Common myeloid progenitor, CD34-positive (primary cell): ENCODE measurements around the gene RER1.

Source experiments
- CTCF ChIA-PET: fragments of 350-600 bp; sonication (Branson Sonifier 250); formaldehyde crosslinking; loops from one replicate; lab custom pipeline; 2021; ENCODE audit warnings: antibody characterized with exemption; lab: Charles Lee
- POLR2A ChIA-PET: fragments of 350-600 bp; sonication (Branson Sonifier 250); formaldehyde crosslinking; loops from one replicate; lab custom pipeline; 2021; ENCODE audit warnings: antibody characterized with exemption; lab: Charles Lee
- DNase-seq, 3 donors: peaks; one replicate each; pipeline versions ENCODE4 v3.0.0 to v3.0.0-alpha.2; 2013
- H3K27ac ChIP-seq, 2 experiments: 1 replicate in 1 of 2; 2 replicates in 1 of 2; pipeline ENCODE4 v1.7.0; 2013; ENCODE audit warnings: inconsistent platforms in 2 of 2, low read length in 2 of 2, mild to moderate bottlenecking in 2 of 2, low read depth in 1 of 2, moderate library complexity in 1 of 2; ENCODE audit not compliant: severe bottlenecking in 2 of 2, insufficient read depth in 1 of 2, poor library complexity in 1 of 2
- H3K27me3 ChIP-seq, 5 experiments: replicated peaks in 2 of 5; 1 replicate in 3 of 5; 2 replicates in 2 of 5; pipeline versions ENCODE4 v1.6.1 to v1.7.0; 2013; ENCODE audit warnings: low read length in 4 of 5, mild to moderate bottlenecking in 2 of 5, moderate library complexity in 2 of 5, inconsistent platforms in 1 of 5; ENCODE audit not compliant: insufficient read depth in 5 of 5, control insufficient read depth in 4 of 5
- H3K36me3 ChIP-seq, 4 experiments: 1 replicate in 2 of 4; 2 replicates in 2 of 4; pipeline versions ENCODE4 v1.6.1 to v1.7.0; 2013; ENCODE audit warnings: low read length in 3 of 4, control low read depth in 1 of 4, mild to moderate bottlenecking in 1 of 4; ENCODE audit not compliant: control insufficient read depth in 4 of 4, insufficient read depth in 4 of 4
- H3K4me1 ChIP-seq, 4 experiments: 1 replicate in 3 of 4; 2 replicates in 1 of 4; pipeline versions ENCODE4 v1.6.1 to v1.7.1; 2013; ENCODE audit warnings: low read length in 3 of 4, mild to moderate bottlenecking in 3 of 4, control low read depth in 1 of 4, inconsistent platforms in 1 of 4, moderate library complexity in 1 of 4; ENCODE audit not compliant: control insufficient read depth in 4 of 4, insufficient read depth in 4 of 4; ENCODE audit errors: control extremely low read depth in 1 of 4
- H3K4me3 ChIP-seq, 7 experiments: 1 replicate in 4 of 7; 2 replicates in 3 of 7; pipeline versions ENCODE4 v1.5.1 to v1.7.0; 2013; ENCODE audit warnings: mild to moderate bottlenecking in 7 of 7, low read length in 6 of 7, moderate library complexity in 6 of 7, inconsistent platforms in 2 of 7, low read depth in 2 of 7, control low read depth in 1 of 7; ENCODE audit not compliant: insufficient read depth in 4 of 7, control insufficient read depth in 1 of 7; ENCODE audit errors: extremely low read depth in 1 of 7
- H3K9me3 ChIP-seq, 5 experiments: 1 replicate in 4 of 5; 2 replicates in 1 of 5; pipeline versions ENCODE4 v1.6.1 to v1.7.1; 2013; ENCODE audit warnings: low read length in 4 of 5, mild to moderate bottlenecking in 2 of 5, inconsistent platforms in 1 of 5, low read depth in 1 of 5, moderate library complexity in 1 of 5; ENCODE audit not compliant: control insufficient read depth in 4 of 5, insufficient read depth in 2 of 5; ENCODE audit errors: control extremely low read depth in 1 of 5
- WGBS: methylation state at CpG from one replicate; pipeline ENCODE4 v1.1.5; 2013; ENCODE audit not compliant: insufficient coverage; 5-methylcytosine and 5-hydroxymethylcytosine counted together

RER1 gene

DNA sequence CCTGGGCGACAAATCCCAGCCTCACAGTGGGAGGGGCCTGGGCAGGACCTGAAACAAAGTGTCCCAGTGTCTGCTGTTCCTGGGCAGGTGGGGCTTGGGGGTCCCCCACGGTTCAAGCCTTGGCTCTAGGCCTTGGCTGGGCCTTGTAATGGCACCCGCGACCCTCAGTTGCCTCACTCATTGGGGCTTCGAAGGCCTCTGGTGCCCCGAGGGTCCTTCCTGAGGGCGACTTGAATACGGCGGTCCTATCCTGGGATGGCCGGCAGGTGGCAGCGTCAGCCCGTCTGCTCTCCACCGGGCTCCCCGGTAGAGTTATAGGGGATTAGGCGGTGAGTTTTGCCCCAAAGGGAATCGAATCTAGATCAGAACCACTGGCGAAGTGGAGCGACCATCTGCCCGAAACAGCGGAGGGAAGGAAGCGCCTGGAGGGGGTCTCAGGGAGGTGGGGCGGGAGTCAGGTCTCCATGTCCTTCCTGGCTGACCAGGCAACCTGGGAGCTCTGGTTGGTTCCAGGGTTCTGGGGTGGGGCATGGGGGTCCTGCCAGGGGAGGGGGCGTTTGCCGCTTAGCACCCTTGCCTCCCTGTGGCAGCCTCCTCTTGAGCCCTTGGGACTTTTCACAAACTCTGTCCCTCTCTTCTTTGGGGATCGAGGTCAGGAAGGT is 22.8 kb downstream of the RER1 start:
- peak; percentile 68 to 79 (median 78) for DNase-seq
- under 1% methylated on average over 22 of the region's 25 CpGs for WGBS
- Histone ChIP-seq H3K27me3 (peaks cover 0 to 21% (median 0%) of the 10 kb centered on the region in 5 experiments), H3K9me3 (no peaks in the 10 kb centered on the region), H3K36me3 (peaks cover 0 to 11% (median 6%) of the 10 kb centered on the region in 4 experiments), H3K4me1 (peaks cover 0 to 51% (median 50%) of the 10 kb centered on the region in 4 experiments), H3K4me3 (peak overlapping the region in 3 of 7 experiments; percentile 10 to 84 (median 50)), H3K27ac (no peak overlapping the region)
- CTCF ChIA-PET, result interaction anchor here (1.3 to 4.0 kb wide), 4 partner anchors 20 to 141 kb away, joined by 4 to 28 read pairs (median 7); partner anchors contain the start of gene PANK4
- POLR2A ChIA-PET, result no interaction called here

DNA sequence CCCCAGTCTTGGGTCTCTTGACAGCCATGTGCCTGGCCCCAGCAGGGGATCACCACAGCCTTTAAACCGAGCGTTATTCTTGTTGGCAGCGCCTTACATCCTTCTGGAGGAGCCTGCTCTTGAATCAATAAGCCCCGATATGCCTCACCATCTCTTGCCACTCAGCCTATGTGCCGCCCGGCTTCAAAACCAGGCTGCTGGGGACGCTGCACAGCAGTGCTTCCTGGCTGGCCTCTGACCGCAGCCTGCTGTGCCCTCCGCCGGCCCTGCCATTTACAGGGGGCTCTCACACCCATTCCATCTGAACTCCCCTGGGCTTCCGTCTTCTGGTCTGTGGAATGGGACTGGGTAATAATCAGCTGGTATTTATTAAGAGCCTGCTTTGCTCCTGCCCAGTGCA is 23.7 kb downstream of the RER1 start:
- peaks cover 0 to 51% (median 50%) of the 10 kb centered on the region in 4 experiments for H3K4me1 ChIP-seq
- no peak overlapping the region for H3K27ac ChIP-seq
- H3K9me3 ChIP-seq, result no peaks in the 10 kb centered on the region
- ChIA-PET CTCF (interaction anchor here (0.8 to 4.0 kb wide), 7 partner anchors 15 to 140 kb away, joined by 3 to 28 read pairs (median 4); partner anchors contain the start of gene PANK4), POLR2A (no interaction called here)
- peaks cover 0 to 26% (median 0%) of the 10 kb centered on the region in 5 experiments for H3K27me3 ChIP-seq
- peaks cover 0 to 2% (median under 1%) of the 10 kb centered on the region in 4 experiments for H3K36me3 ChIP-seq
- WGBS, result 82% methylated on average over 7 of the region's 11 CpGs
- no peak for DNase-seq
- H3K4me3 ChIP-seq, result peak overlapping the region in 2 of 7 experiments; percentile 33 to 66

DNA sequence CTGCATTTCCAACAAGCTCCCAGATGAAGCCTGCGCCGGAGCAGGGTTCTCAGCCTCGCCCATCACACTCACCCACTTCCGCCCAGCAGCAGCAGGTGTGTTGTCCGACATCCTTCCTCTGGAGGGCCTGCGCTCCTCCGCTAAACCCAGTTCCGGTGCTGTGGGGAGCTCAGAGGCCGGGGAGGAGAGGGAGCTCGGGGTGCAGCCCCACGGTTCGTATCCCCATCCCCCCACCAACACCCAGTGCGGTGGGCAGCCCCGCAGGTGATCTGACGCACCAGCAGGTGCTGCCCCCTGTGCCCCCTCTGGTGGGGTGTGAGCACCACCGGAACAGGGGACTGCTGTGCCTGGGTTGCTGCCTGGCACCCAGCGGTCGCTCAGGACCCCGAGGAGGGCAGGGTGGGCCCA is 24.2 kb downstream of the RER1 start:
- POLR2A ChIA-PET, result no interaction called here
- Histone ChIP-seq H3K9me3 (no peaks in the 10 kb centered on the region), H3K36me3 (no peaks in the 10 kb centered on the region), H3K4me3 (peak overlapping the region in 3 of 7 experiments; percentile 19 to 66 (median 33)), H3K27ac (no peak overlapping the region), H3K27me3 (peaks cover 0 to 28% (median 0%) of the 10 kb centered on the region in 5 experiments), H3K4me1 (peaks cover 0 to 51% (median 50%) of the 10 kb centered on the region in 4 experiments)
- DNase-seq, result peak in 2 of 3 donors; percentile 20 to 36
- CTCF ChIA-PET, result interaction anchor here (0.8 to 4.0 kb wide), 7 partner anchors 14 to 139 kb away, joined by 3 to 28 read pairs (median 4); partner anchors contain the start of gene PANK4
- WGBS, result 37% methylated on average over 4 of the region's 19 CpGs

DNA sequence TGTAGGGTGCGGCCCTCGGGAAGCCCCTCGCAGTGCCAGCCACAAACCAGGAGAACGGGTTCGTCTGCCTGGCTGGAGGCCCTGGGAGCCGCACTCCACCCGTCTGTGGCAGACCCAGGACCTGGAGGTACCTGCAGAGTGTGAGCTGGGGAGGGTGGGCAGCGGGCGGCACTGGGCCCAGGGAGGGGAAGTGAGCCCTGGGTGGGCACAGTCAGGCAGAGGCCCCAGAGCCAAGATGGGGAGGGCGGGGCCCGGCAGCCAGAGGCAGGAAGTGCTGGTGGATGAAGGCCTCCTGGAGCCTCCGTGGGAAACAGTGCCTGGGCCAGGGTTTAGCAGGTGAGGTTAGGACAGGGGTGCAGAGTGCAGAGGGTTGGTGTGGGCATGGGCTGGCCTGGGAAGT is 24.8 kb downstream of the RER1 start:
- Histone ChIP-seq H3K4me3 (peak overlapping the region in 2 of 7 experiments; percentile 20 to 66), H3K27me3 (peaks cover 0 to 28% (median 0%) of the 10 kb centered on the region in 5 experiments), H3K4me1 (peaks cover 0 to 50% (median 49%) of the 10 kb centered on the region in 4 experiments), H3K27ac (no peak overlapping the region), H3K36me3 (no peaks in the 10 kb centered on the region), H3K9me3 (no peaks in the 10 kb centered on the region)
- peak in 2 of 3 donors; percentile 31 to 32 for DNase-seq
- ChIA-PET POLR2A (no interaction called here), CTCF (interaction anchor here (0.8 to 4.0 kb wide), 6 partner anchors 14 to 366 kb away, joined by 3 to 28 read pairs (median 5); no protein-coding TSS in a partner anchor)
- 20% methylated on average over 12 of the region's 12 CpGs for WGBS

DNA sequence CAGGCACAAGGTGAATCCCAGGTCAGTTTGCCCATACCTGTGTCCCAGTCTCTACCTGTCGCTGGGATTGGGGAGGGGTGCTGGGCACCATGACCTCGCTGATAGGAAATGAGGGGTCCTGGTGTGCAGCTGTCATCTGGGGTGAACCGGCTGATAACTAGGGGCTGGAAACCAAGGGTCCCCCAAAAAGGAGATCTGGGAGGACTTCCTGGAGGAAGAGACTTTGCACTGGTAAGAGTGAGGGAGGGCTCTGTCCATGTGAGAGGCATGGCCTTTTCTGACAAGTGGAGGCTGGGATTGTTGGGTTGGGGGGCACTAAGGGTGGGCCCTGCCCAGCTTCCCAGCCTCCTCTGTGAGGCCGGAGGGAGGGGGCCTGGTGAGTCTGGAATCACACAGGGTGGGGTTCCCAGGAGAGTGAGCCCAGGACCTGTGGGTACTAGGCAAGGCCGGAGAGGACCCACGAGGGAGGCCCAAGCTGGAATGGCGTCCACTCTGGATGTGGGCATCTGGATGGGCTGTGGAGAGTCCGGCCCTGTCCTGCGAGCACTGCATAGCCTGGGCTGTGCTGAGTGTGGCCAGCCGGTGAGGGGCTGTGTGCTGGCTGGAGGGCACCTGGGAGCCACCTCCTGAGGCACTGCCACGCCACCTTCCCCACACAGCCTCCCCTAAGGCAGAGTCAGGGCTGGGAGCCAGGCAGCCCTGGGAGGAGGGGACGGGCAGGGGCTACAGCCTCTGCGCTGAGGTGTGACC is 25.6 kb downstream of the RER1 start:
- H3K4me3 ChIP-seq, result no peak overlapping the region
- no peak overlapping the region for H3K27ac ChIP-seq
- H3K36me3 ChIP-seq, result no peaks in the 10 kb centered on the region
- 93% methylated on average over 11 of the region's 13 CpGs for WGBS
- H3K27me3 ChIP-seq, result peaks cover 0 to 28% (median 0%) of the 10 kb centered on the region in 5 experiments
- CTCF ChIA-PET, result interaction anchor here (1.2 to 4.0 kb wide), 5 partner anchors 13 to 145 kb away, joined by 3 to 28 read pairs (median 4); no protein-coding TSS in a partner anchor
- POLR2A ChIA-PET, result no interaction called here
- peaks cover 0 to 43% (median 42%) of the 10 kb centered on the region in 4 experiments for H3K4me1 ChIP-seq
- H3K9me3 ChIP-seq, result no peaks in the 10 kb centered on the region
- DNase-seq, result no peak

DNA sequence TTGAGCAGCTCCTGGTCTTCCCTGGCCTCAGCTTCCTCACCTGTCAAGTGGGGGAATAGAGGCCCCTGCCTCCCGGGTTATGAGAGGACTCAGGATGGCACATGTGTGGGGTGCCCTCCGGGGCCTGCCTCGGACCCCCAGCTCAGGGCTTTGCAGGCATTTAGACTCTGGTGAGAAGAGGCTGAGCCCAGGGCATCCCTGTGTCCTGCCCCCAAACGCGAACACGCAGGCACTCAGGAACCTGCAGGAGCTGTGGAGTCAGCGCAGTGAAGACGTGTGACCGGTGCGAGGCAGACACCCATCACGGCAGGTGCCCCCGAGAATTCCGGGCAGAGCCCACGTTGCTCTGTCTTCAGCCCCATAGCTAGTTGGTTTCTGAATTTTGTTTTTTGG is 26.2 kb downstream of the RER1 start:
- no peak overlapping the region for H3K4me3 ChIP-seq
- H3K9me3 ChIP-seq, result no peaks in the 10 kb centered on the region
- ChIA-PET CTCF (interaction anchor here (1.2 to 4.0 kb wide), 4 partner anchors 12 to 144 kb away, joined by 4 to 28 read pairs (median 4); no protein-coding TSS in a partner anchor), POLR2A (no interaction called here)
- WGBS, result 87% methylated on average over 13 of the region's 14 CpGs
- no peaks in the 10 kb centered on the region for H3K36me3 ChIP-seq
- no peak for DNase-seq
- peaks cover 0 to 28% (median 0%) of the 10 kb centered on the region in 5 experiments for H3K27me3 ChIP-seq
- no peak overlapping the region for H3K27ac ChIP-seq
- H3K4me1 ChIP-seq, result peaks cover 0 to 41% (median 40%) of the 10 kb centered on the region in 4 experiments
